B cell (primary cell): ENCODE measurements around the gene ANAPC5. TPM values are rescaled to one million over a fixed set of nuclear protein-coding genes. Genes with fewer than 3 reads are reported as not detected.

Experiments used
- ATAC-seq: fragments of 200-7000 bp; cut with Tn5 transposase; one replicate; pipeline ENCODE4 v1.10.0; 2021; ENCODE audit warnings: low read depth, mild to moderate bottlenecking, moderate number of reproducible peaks, moderate library complexity
- CTCF ChIA-PET: fragments of 350-600 bp; sonication (Branson Sonifier 250); formaldehyde crosslinking; loops from one replicate; lab custom pipeline; 2021; ENCODE audit warnings: antibody characterized with exemption, inconsistent platforms; lab: Charles Lee
- POLR2A ChIA-PET: fragments of 350-600 bp; sonication (Branson Sonifier 250); formaldehyde crosslinking; loops from one replicate; lab custom pipeline; 2021; ENCODE audit warnings: antibody characterized with exemption; lab: Charles Lee
- DNase-seq: peaks from one replicate; pipeline ENCODE4 v3.0.0; 2013
- H2AFZ ChIP-seq: 2 replicates; pipeline ENCODE4 v1.6.1; 2012; ENCODE audit warnings: mild to moderate bottlenecking, low read depth, low read length; ENCODE audit not compliant: insufficient read depth, poor library complexity, severe bottlenecking
- H3K27ac ChIP-seq, 2 donors: 1 replicate in 1 of 2; 2 replicates in 1 of 2; pipeline ENCODE4 v1.5.1; 2012 to 2013; ENCODE audit warnings: low read length in 2 of 2, mild to moderate bottlenecking in 2 of 2, moderate library complexity in 1 of 2
- H3K27me3 ChIP-seq, 4 experiments: fragments of 200-600 bp in 1 of 4; sonication (generic) in 1 of 4; replicated peaks in 1 of 4; 1 replicate in 2 of 4; 2 replicates in 2 of 4; pipeline versions ENCODE4 v1.6.1 to v1.7.0; 2013 to 2016; ENCODE audit warnings: low read length in 3 of 4, mild to moderate bottlenecking in 2 of 4, mixed read lengths in 1 of 4, moderate library complexity in 1 of 4; ENCODE audit not compliant: insufficient read depth in 4 of 4, control insufficient read depth in 3 of 4; ENCODE audit errors: control extremely low read depth in 1 of 4
- H3K36me3 ChIP-seq, 2 experiments: replicated peaks in 1 of 2; 1 replicate in 1 of 2; 2 replicates in 1 of 2; pipeline versions ENCODE4 v1.6.1 to v1.7.1; 2013; ENCODE audit warnings: low read length in 1 of 2; ENCODE audit not compliant: insufficient read depth in 2 of 2, control insufficient read depth in 1 of 2; ENCODE audit errors: control extremely low read depth in 1 of 2, extremely low read depth in 1 of 2
- H3K4me1 ChIP-seq, 2 donors: fragments of 200-600 bp in 1 of 2; sonication (generic) in 1 of 2; 1 replicate in 1 of 2; 2 replicates in 1 of 2; pipeline versions ENCODE4 v1.5.1 to v1.6.1; 2013 to 2017; ENCODE audit warnings: low read length in 2 of 2; ENCODE audit not compliant: control insufficient read depth in 2 of 2, insufficient read depth in 2 of 2
- H3K4me2 ChIP-seq: replicated peaks from 2 replicates; pipeline ENCODE3; 2012; ENCODE audit warnings: mild to moderate bottlenecking, low read depth, low read length; ENCODE audit not compliant: poor library complexity, severe bottlenecking
- H3K4me3 ChIP-seq, 5 experiments: fragments of 200-600 bp in 1 of 5; sonication (generic) in 1 of 5; 1 replicate in 3 of 5; 2 replicates in 2 of 5; pipeline versions ENCODE4 v1.5.1 to v1.7.0; 2011 to 2016; ENCODE audit warnings: low read length in 4 of 5, mild to moderate bottlenecking in 4 of 5, low read depth in 2 of 5, control low read depth in 1 of 5, moderate library complexity in 1 of 5; ENCODE audit not compliant: insufficient read depth in 1 of 5; ENCODE audit errors: control extremely low read depth in 1 of 5, extremely low read depth in 1 of 5
- H3K79me2 ChIP-seq: fragments of 200-600 bp; sonication (generic); one replicate; pipeline ENCODE4 v1.6.0; 2016; ENCODE audit warnings: low read length; ENCODE audit not compliant: control insufficient read depth, insufficient read depth
- H3K9ac ChIP-seq: fragments of 200-600 bp; sonication (generic); 2 replicates; pipeline ENCODE4 v1.6.1; 2017; ENCODE audit warnings: mild to moderate bottlenecking, low read length, moderate library complexity
- H3K9me3 ChIP-seq, 3 donors: one replicate each; pipeline versions ENCODE4 v1.6.1 to v1.7.1; 2013; ENCODE audit warnings: low read length in 2 of 3; ENCODE audit not compliant: control insufficient read depth in 2 of 3, insufficient read depth in 1 of 3; ENCODE audit errors: control extremely low read depth in 1 of 3
- H4K20me1 ChIP-seq: 2 replicates; pipeline ENCODE4 v1.6.0; 2012; ENCODE audit warnings: mild to moderate bottlenecking, low read length; ENCODE audit not compliant: insufficient read depth, control insufficient read depth, poor library complexity, severe bottlenecking
- H3K27ac Mint-ChIP-seq: one replicate; pipeline ENCODE4 v1.8.0; 2021; ENCODE audit warnings: mixed read lengths
- H3K27me3 Mint-ChIP-seq: one replicate; pipeline ENCODE4 v1.8.0; 2021; ENCODE audit warnings: mixed read lengths
- H3K4me1 Mint-ChIP-seq: one replicate; pipeline ENCODE4 v1.8.0; 2021; ENCODE audit warnings: mixed read lengths
- H3K4me3 Mint-ChIP-seq: one replicate; pipeline ENCODE4 v1.8.0; 2021; ENCODE audit warnings: mixed read lengths
- H3K9me3 Mint-ChIP-seq: one replicate; pipeline ENCODE4 v1.8.0; 2022; ENCODE audit warnings: mixed read lengths; ENCODE audit not compliant: insufficient read depth
- EZH2 ChIP-seq: IDR thresholded peaks from 2 replicates; pipeline ENCODE4 v1.6.1; 2012; ENCODE audit warnings: borderline replicate concordance, low read depth, mild to moderate bottlenecking, moderate library complexity, low read length; ENCODE audit not compliant: insufficient read depth, poor library complexity, severe bottlenecking
- WGBS: methylation state at CpG from one replicate; pipeline ENCODE4 v1.1.5; 2013; ENCODE audit warnings: missing lambda C conversion rate; ENCODE audit not compliant: insufficient coverage; 5-methylcytosine and 5-hydroxymethylcytosine counted together
- intact Hi-C: fragments of 100-400 bp; cut with micrococcal nuclease; formaldehyde crosslinking; loops from one replicate; pipeline ENCODE4 v1.10.0; 2022
- polyA plus RNA-seq: library from polyadenylated mRNA; depleted of rRNA; stranded (reverse); fragments of >200 nt; gene quantifications from 2 replicates; pipeline ENCODE4 v1.2.3, GENCODE V29; 2012
- total RNA-seq, 2 donors: library from RNA; stranded (reverse); fragments of 120-200 nt in 1 of 2; gene quantifications; 1 replicate in 1 of 2; 2 replicates in 1 of 2; pipeline versions ENCODE4 v1.2.3 to v1.2.4, GENCODE V29; 2013 to 2022
- TF ChIP-seq, protein P1 (sequence below): fragments of 200-600 bp; IDR thresholded peaks from one replicate; pipeline ENCODE4 v1.8.0; 2022; ENCODE audit warnings: antibody characterized with exemption, mild to moderate bottlenecking

The ANAPC5 gene
- total and polyA plus RNA-seq, 2 donors (not counting 1 experiment from before 2014, with no cell fraction given): 150 to 171 TPM

DNA sequence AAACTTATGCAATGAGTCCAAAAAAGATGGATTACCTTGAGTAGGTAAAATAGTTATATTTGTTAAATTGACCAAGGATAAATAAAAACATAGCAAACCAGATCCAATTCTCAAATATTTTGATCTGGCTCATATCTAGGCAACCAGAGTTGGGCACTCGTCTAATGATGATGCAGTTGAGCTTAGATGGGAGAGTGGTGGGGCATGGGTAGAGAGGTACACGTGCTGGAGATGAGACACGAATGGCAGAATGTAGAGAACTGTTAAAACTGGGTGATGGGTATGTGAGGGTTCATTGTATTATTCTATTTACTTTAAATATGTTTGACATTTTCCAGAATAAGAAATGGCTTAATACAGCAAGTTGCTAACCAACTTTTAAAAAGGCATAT lies 40.1 kb upstream of the ANAPC5 start:
- CTCF ChIA-PET: interaction anchor here (0.9 to 1.5 kb wide), 2 partner anchors 51 to 677 kb away, joined by 3 to 4 read pairs; no protein-coding TSS in a partner anchor
- WGBS: no CpG with 5 or more reads among the region's 3 CpGs
- no peak overlapping the region for H3K27ac ChIP-seq

More for the DNA sequence above, 40.1 kb upstream of the ANAPC5 start:
- ATAC-seq: no peak
- H3K27me3 ChIP-seq: no peaks in the 10 kb centered on the region
- Mint-ChIP-seq H3K9me3 (no peaks in the 10 kb centered on the region), H3K27ac (peak overlapping the region; percentile 10), H3K4me1 (peaks cover 8% of the 10 kb centered on the region), H3K27me3 (no peaks in the 10 kb centered on the region), H3K4me3 (peak overlapping the region; percentile 26)
- POLR2A ChIA-PET: interaction anchor here (0.6 to 0.9 kb wide), 2 partner anchors 8 to 266 kb away, joined by 6 read pairs; partner anchors contain the start of gene RNF34
- H3K4me2 ChIP-seq: no peak overlapping the region
- intact Hi-C loops: loop anchor here (5.0 kb wide), 1 partner anchor 35 kb away; no protein-coding TSS in a partner anchor
- no peak overlapping the region for H3K4me3 ChIP-seq
- no peak for TF ChIP-seq EZH2
- TF ChIP-seq, protein P1, sequence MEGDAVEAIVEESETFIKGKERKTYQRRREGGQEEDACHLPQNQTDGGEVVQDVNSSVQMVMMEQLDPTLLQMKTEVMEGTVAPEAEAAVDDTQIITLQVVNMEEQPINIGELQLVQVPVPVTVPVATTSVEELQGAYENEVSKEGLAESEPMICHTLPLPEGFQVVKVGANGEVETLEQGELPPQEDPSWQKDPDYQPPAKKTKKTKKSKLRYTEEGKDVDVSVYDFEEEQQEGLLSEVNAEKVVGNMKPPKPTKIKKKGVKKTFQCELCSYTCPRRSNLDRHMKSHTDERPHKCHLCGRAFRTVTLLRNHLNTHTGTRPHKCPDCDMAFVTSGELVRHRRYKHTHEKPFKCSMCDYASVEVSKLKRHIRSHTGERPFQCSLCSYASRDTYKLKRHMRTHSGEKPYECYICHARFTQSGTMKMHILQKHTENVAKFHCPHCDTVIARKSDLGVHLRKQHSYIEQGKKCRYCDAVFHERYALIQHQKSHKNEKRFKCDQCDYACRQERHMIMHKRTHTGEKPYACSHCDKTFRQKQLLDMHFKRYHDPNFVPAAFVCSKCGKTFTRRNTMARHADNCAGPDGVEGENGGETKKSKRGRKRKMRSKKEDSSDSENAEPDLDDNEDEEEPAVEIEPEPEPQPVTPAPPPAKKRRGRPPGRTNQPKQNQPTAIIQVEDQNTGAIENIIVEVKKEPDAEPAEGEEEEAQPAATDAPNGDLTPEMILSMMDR: no peak
- H3K9ac ChIP-seq: no peak overlapping the region
- H4K20me1 ChIP-seq: no peaks in the 10 kb centered on the region
- peak overlapping the region; percentile 72 for H2AFZ ChIP-seq
- no peaks in the 10 kb centered on the region for H3K79me2 ChIP-seq
- H3K4me1 ChIP-seq: peaks cover 3 to 7% of the 10 kb centered on the region in 2 donors
- no peak for DNase-seq
- H3K36me3 ChIP-seq: no peaks in the 10 kb centered on the region
- H3K9me3 ChIP-seq: no peaks in the 10 kb centered on the region
